GM18870 (cell line): Measurements from ENCODE around the gene ZNF513.
"Not testable (repeated sequence)": the region's sequence is repeated elsewhere in the genome, so short reads cannot be mapped to it uniquely, and the experiment has no call there.

ENCODE experiments used
- ATAC-seq: cut with Tn5 transposase; IDR thresholded peaks from one replicate; pipeline ENCODE4 v1.9.1; 2021; ENCODE audit warnings: moderate library complexity; ENCODE audit not compliant: unreplicated experiment

The ZNF513 gene, protein sequence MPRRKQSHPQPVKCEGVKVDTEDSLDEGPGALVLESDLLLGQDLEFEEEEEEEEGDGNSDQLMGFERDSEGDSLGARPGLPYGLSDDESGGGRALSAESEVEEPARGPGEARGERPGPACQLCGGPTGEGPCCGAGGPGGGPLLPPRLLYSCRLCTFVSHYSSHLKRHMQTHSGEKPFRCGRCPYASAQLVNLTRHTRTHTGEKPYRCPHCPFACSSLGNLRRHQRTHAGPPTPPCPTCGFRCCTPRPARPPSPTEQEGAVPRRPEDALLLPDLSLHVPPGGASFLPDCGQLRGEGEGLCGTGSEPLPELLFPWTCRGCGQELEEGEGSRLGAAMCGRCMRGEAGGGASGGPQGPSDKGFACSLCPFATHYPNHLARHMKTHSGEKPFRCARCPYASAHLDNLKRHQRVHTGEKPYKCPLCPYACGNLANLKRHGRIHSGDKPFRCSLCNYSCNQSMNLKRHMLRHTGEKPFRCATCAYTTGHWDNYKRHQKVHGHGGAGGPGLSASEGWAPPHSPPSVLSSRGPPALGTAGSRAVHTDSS

DNA sequence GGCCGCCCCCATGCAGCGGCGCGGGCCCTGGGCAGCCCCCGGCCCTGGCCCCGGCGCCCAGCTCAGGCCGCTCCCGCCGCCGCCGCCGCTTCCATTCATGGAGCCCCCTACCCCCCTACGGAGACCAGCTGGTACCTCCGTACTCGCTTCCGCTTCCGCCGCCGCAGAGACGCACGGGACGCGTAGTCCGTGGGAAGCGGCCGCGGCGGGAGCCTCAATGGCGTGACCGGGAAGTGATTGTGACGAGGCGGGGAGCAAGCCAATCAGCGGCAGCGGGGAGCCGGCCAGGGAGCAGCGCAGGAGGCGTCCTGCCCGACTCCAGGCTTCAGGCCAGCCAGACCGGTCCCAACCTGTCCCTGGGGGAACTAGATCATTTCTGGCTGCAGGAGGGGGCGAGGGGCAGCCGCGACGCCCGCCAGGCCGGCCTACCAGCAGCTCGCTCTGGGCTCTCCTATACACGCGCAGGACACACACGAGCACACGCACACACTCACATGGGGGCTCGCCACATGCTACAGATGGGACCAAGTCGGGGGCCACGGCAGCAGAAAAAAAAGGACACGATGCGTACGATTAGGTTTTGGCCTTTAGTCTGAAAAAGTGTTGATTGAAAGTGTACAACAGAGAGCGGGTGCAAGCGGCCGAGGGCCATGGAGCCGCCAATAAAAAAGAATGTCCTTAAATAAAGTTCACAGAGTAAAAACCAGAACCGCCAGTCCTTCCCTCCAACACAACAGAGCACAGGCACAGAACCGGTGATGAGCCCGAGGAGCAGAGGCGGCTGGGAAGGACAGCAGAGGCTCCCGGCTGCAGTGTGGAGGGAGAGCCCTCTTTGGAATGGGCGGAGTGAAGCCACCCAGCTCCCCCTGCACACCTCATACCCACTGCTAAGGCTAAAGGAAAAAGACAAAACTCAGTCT lies at the start of gene ZNF513:
Gene ZNF513 (minus strand): TSS at position 109 of the 920 bp plus-strand sequence. CDS start 208 bp downstream, outside the sequence.
- peak; percentile 46 for ATAC-seq

DNA sequence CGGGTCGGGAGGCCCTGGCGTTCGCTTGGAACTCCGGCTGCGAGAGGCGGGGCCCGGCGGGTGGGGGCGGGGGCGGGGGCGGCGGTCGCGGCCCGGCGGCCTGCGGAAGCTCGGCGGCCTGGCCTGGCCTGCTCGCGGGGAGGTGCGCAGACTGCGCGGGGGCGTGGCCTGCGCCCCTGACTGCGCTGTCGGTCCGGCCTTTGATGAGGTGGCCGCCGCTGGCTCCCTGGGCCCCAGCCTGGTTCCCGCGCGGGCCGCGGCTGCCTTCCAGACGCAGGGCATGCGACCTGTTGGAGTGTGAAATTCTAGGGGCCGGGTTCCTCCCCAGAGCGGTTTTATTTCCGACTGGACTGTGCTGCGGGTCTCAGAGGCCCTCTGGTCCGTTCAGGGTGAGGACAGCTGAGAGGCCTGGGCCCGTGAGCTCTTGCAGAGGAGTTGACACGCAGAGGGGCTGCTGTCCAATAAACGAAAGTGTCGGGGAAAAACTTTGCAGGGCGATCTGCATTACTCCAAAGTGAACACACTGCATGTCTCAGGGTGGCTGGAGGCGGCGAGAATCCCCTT lies 48.5 kb upstream of the ZNF513 start:
- ATAC-seq = peak; percentile 37

DNA sequence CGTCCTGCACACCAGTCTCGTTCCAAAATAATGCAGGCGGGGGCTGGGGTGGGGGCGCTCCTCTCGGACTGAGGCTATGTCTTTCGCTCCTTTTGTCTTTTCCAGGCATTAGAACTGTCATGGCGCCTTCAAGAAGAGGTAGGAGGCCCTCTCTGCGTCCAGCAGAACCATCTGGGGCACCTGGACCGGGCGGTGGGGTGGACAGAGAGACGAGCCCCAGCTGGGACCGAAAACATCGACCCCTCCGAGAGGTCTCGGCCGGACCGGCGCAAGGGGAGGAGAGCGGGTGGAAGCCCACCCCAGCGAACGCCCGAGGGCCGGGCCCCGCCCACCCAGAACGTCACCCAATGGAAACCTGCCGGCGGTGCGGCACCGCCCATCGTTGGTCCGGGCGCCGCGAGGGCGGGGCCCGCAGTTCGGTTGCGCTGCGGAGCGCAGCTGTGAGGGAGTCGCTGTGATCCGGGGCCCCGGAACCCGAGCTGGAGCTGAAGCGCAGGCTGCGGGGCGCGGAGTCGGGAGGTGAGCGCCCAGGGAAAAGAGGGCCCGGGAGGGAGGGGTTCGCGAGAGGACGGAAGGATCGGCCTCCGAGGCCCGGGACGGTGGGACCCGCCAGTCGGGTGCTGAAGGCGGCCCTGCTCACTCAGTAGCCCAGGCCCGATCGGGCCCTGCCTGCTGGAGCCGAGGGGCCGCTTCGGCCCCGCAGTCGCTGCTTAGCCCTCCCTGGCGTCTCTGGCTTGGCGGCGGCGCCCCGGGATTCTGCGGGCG lies 47.9 kb upstream of the ZNF513 start, which contains the start of gene NRBP1:
Gene NRBP1 (plus strand): TSS at position 419 of the 765 bp plus-strand sequence. CDS start 4,643 bp downstream, outside the sequence.
- ATAC-seq = peak; percentile 78

DNA sequence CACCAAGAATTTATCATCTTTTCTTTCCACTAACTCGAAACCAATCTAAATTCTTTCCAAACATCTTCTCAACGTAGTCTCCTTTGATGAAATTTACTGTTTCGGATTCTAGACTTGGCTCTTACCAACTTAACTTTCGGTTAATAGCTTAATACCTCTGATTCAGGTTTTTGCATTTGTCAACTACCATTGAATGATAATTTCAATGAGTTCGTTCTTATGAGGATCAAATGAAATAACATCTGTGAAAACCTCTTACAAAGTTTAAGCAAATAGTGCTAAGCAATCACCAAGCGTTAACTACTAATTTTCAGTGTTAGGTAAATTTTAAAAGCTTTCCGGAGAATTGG lies 47.3 kb upstream of the ZNF513 start:
- ATAC-seq = no peak

DNA sequence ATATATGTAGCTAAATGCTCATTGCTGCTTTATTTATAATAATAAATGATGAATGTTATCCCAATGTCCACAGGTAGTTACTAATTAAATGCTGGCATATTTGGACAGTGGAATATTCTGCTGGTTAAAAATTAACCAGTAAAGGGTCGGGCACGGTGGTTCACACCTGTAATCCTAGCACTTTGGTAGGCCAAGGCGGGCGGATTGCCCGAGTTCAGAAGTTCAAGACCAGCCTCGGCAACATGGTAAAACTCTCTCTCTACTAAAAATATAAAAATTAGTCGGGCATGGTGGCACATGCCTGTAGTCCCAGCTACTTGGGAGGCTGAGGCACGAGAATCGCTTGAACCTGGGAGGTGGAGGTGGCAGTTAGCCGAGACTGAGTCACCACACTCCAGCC lies 44.5 kb upstream of the ZNF513 start:
- not testable (repeated sequence) for ATAC-seq

DNA sequence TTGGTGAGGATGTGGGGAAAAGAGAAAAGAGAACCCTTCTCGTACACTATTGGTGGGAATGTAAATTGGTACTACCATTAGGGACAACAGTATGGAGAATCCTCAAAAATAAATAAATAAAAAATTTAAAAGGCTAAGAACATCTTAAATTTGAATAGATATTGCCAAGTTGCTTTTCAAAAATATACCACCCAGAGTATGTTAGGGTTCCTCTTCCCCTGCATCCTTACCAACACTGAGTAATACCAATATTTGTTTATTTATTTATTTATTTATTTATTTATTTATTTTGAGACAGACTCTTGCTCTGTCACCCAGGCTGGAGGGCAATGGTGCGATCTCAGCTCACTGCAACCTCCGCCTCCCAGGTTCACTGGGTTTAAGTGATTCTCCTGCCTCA lies 42.4 kb upstream of the ZNF513 start:
- no peak for ATAC-seq

DNA sequence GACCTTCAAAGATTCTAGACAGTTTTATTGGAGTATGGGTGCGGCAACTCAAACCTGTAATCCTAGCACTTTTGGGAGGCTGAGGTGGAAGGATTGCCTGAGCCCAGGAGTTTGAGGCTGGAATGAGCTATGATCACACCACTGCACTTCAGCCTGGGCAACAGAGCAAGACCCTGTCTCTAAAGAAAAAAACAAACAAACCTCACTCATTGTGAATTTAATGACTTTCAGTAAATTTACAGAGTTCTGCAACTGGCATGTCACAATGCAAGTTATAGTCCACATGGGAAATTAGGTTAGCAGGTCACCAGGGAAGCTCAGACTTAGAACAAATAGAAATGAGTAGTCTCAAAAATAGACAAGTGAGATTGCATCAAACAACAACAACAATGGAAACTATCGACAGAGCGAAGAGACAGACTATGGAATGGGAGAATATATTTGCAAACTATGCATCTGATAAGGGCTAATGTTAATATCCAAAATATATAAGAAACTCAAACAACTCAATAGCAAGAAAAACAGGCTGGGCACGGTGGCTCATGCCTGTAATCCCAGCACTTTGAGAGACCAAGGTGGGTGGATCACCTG lies 41.2 kb upstream of the ZNF513 start:
- no peak for ATAC-seq

DNA sequence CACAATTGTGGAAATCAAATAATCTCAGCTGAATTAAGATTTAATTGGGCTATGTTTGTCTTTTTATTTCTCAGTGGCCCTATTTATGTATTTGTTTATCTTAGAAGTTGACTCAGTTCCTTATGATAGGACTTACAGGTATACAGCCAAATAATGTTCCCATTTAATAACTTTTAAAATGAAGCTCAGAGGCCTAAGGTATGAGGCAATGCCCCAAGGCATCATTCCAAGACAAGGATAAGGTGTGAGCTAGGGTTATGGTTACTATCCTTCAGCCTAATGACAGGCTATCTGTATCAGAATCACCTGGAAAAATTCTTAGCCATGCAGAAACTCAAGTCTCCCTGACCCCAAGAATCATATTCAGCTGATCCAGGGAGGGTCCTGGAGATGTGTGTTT lies 40.5 kb upstream of the ZNF513 start:
- no peak for ATAC-seq

DNA sequence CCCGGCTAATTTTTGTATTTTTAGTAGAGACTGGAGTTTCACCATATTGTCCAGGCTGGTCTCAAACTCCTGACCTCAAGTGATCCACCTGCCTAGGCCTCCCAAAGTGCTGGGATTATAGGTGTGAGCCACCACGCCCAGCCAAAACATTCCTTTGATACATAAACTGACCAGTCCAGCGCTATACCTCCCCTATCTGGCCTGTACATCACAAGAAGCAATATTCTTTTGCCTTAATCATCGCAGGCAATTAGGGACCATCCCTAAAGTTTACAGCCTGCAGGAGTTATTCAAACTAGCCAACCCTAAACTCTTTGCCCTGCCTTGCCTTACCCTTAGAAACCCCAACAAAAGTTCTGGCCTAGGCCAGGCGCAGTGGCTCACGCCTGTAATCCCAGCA lies 35.6 kb upstream of the ZNF513 start:
- no peak for ATAC-seq

DNA sequence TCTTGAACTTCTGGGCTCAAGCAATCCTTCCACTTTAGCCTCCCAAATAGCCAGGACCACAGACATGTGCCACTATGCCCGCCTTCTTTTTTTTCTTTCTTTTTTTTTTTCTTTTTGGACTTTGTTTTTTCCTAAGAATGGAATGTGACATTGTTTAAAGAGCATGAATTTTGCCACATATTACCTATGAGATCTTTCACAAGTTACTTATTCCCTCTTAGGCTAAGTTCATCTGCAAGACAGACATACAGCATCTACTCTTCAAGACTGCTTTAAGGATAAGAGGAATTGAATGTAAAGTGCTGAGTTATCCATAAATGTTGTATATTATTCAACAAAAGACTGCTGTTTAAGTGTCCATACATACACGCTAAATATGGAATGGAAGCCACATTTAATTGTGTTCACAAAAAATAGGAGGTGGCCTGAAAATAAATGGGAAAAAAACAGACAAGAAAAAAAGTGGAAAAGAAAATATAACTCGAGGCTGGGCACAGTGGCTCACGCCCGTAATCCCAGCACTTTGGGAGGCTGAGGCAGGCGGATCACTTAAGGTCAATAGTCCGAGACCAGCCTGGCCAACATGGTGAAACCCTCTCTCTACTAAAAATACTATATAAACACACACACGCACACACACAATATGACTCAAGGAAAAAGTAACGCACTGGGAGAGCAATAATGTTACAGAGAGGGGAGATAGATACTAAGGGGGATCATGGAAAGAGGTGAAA lies 32.1 kb upstream of the ZNF513 start:
- ATAC-seq = no peak

DNA sequence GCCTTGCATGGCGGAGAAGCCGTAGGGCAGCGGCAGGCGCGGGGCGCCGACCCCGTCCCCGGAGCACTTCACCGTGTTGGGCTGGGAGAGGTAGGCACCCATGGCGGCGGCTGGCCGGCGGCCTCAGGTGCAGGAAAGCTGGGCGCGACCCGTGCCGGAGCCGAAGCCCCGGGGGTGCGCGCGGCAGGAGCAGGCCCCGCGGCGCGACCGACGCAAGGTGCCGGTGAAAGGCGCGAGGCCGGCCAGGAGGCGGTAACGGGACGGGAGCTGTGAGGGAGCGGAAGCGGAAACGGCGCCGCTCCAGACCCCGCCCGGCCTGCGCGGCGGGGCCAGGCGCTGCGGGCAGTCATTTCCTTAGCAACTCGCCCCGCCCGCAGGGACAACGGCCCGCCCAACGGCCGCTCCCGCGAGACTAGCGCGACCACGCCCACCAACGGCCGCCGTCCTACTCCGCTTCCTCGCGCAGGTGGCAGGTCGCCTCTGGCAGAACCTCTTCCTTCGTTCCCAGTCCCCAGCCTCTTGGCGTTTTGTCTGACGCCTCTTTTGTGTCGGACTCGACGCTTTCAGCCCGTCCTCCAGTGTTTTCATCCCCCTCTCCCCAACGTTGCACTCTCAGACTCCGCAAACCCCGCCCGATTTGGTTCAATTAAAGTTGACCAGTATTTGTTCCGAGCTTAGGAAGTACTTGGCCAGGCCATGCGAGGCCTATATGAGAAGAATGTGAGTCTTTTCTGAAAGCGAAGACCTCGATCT lies 29.0 kb upstream of the ZNF513 start, which contains the start of gene PPM1G:
Gene PPM1G (minus strand): TSS at position 271 of the 753 bp plus-strand sequence. CDS start 169 bp downstream, at position 102.
- ATAC-seq = peak; percentile 58

DNA sequence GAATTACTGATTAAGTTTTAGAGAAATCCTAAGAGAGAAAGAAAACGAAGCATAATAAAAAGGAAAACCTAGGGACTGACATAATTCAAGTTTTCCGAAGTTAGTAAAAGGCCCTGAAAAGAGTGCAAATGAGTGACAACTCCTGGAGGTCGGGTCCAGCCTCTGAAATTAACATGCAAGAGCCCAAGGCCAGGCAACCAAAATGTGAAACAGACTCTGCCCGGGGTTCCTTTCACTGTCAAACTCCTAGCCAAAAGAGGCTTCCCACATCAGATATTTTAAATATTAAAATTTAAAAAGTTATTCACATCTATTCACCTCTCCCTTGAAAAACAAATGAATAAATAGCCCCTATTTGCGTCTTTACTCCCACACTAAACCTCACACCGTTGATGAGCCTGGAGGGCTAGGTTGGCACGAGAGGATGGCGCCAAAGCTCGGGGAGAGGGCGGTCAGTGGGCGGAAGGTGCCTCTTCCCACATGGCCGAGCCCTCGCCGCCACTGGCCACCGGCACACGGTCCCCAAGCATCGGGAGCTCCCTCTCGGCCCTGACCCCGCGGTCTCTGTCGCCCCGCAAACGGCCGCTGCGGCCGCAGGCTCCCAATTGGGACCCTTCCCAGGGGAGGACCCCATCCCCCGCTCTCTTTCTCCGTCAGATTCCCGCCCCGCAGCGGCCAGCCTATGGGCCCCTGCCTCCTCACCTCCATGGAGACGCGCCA lies 28.2 kb upstream of the ZNF513 start:
- peak; percentile 30 for ATAC-seq

DNA sequence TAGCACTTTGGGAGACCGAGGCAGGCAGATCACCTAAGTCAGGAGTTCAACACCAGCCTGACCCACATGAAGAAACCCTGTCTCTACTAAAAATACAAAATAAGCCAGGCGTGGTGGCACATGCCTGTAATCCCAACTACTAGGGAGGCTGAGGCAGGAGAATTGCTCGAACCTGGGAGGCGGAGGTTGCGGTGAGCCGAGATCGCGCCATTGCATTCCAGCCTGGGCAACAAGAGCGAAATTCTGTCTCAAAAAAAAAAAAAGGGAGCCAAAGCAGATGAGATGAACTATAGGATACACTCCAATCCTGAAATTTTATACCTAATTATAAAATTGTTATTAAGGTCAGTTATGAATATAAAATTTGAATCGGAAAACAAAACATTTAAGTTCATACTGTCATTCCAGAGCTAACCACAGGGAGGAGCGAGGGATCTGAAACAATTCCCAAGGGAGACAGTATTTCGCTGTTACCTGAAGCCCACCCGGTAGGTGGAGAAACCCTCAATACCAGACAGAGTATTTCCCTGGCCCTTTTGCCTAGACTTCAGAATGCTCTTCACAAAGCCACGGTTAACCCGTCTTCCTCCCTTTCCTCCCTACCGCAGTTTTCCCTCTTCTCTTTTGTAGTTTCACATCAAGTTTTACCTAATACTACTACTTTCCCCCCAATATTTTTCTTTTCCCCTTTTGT lies 27.4 kb upstream of the ZNF513 start:
- ATAC-seq = no peak

DNA sequence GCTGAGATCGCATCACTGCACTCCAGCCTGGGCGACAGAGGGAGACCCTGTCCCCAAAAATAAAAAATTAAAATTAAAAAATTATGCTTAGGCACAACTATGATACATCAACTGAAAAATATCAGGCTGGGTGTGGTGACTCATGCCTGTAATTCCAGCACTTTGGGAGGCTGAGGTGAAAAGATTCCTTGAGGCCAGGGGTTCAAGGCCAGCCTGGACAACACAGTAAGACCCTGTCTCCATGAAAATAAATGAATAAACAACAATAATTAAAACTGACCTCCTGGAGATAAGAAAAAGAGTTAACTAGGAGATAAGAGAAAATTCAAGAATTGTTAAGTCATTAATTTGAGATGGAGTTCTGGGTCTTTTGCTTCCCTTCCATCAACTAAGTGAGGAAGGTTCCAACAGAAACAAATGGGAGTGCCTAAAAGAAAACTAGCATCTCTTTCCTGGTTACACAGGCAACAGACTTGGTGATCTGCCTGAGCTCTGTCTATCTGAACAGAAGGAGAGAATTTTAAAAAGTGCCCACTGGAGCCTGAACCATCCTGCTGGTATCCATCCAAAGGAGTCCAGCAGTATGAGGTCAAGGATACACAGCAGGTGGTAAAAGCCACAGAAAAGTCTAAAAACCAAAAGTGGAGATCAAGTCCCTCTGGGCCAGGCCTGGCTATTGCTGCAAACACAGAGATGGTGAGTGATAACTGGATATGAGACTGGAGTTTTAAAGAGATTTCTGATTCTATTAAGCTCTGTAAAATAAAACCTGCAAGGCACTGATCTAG lies 20.0 kb upstream of the ZNF513 start:
- ATAC-seq = no peak

DNA sequence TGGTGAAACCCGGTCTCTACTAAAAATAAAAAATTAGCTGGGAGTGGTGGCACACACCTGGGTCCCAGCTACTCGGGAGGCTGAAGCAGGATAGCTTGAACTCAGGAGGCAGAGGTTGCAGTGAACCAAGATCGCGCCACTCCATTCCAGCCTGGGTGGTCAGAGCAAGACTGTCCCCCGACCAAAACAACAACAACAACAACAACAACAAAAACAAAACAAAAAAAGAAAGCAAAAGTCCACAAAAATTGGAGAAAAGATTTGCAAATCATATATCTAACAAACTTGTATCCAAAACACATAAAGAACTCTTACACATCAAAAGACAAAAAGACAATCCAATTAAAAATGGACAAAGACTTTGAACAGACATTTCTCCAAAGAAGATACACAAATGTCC lies 18.4 kb upstream of the ZNF513 start:
- ATAC-seq = no peak

DNA sequence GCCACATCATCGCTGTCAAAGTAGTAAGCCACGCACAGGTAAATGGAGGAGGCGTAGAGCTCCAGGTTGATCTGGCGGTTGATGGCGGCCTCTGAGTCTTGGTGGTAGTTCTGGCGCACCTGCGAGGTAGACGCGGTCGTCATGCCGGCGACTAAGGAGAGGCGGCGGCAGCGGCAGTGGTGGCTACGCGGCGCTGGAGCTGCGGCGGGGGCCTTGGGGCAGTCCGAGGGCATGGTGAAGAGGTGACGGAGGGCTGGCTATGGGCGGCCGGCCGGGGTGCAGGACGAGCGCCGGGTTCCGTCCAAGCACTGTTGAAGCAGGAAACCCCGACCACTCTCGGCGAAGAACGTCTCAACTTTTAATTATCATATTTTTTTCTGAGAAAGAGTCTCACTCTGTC lies 12.7 kb upstream of the ZNF513 start:
- no peak for ATAC-seq
